ENCODE data around the gene TUBB1.

TUBB1 gene

DNA sequence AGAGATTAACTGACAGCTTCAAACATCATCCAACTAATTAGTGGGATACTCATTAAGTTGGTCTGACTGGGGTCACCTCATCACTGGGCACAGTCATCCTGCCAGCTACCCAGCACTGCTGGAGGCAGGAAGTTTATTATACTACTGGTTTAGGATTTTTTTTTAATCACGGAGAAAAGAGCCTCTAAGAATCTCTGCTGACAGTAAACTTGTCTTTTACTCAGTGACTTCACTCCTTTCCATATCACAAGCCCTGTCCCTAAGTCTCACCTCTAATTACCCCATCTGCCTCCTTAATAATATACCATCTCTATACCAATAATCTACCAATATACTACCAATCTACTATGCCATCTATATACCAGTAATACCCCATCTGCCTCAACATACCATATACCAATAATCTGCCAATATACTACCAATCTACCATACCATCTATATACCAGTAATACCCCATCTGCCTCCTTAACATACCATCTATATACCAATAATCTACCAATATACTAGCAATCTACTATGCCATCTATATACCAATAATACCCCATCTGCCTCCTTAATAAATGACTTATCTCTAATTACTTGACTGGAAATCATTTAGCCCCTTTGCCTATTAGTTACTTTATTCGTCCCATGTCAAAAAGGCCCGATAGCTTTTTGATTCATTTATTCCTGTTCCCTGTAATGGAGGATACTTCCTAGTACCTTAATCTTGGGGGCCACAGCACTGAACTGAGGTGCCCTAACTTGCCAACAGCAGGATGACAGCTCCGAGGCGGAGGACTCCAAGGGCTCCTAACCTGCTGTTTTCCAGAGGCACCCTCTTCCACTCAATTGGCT is 7.9 kb downstream of the TUBB1 start:
- Histone ChIP-seq H3K4me1 (ENCODE audit: low read length) (peaks cover 23% of the 10 kb centered on the region), H3K9ac (ENCODE audit: low read length) (no peak overlapping the region), H3K27ac (ENCODE audit: low read length) (no peak overlapping the region), H3K36me3 (replicated peaks; ENCODE audit: insufficient read depth, low read length) (peaks cover 12% of the 10 kb centered on the region; the same call in 1 of the 2 replicates), H3K4me3 (ENCODE audit: low read length) (no peak overlapping the region), H3K27me3 (replicated peaks; ENCODE audit: insufficient read depth, low read length) (no peaks in the 10 kb centered on the region), H3K9me3 (replicated peaks; ENCODE audit: insufficient read depth, low read length) (no peaks in the 10 kb centered on the region), H4K20me1 (ENCODE audit: insufficient read depth, low read length) (peaks cover 17% of the 10 kb centered on the region), H3K4me2 (ENCODE audit: low read depth, low read length) (no peak overlapping the region), H3K79me2 (ENCODE audit: low read length) (peaks cover 82% of the 10 kb centered on the region), H2AFZ (ENCODE audit: low read length) (no peak overlapping the region), H3F3A (ENCODE audit: insufficient read depth, low read length) (peaks cover 5% of the 10 kb centered on the region; the same call in 1 of the 2 replicates), H3K9me2 (replicated peaks; ENCODE audit: insufficient read depth, low read length) (no peaks in the 10 kb centered on the region)
- TF ChIP-seq EZH2 (optimal IDR thresholded peaks at IDR 0.05; ENCODE audit: low read depth, low read length), result no peak
- TF ChIP-seq EZH2phosphoT487 (IDR thresholded peaks at IDR 0.05; ENCODE audit: low read length), result no peak
- TF ChIP-seq, protein P1, sequence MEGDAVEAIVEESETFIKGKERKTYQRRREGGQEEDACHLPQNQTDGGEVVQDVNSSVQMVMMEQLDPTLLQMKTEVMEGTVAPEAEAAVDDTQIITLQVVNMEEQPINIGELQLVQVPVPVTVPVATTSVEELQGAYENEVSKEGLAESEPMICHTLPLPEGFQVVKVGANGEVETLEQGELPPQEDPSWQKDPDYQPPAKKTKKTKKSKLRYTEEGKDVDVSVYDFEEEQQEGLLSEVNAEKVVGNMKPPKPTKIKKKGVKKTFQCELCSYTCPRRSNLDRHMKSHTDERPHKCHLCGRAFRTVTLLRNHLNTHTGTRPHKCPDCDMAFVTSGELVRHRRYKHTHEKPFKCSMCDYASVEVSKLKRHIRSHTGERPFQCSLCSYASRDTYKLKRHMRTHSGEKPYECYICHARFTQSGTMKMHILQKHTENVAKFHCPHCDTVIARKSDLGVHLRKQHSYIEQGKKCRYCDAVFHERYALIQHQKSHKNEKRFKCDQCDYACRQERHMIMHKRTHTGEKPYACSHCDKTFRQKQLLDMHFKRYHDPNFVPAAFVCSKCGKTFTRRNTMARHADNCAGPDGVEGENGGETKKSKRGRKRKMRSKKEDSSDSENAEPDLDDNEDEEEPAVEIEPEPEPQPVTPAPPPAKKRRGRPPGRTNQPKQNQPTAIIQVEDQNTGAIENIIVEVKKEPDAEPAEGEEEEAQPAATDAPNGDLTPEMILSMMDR (IDR thresholded peaks at IDR 0.05; ENCODE audit: low read length), result no peak
- DNase-seq, result no peak

GRCh38 chr20:59027741-59028320 is 8.6 kb downstream of the TUBB1 start:
- Histone ChIP-seq H3K27ac (ENCODE audit: low read length) (no peak overlapping the region), H3F3A (ENCODE audit: insufficient read depth, low read length) (peaks cover 9% of the 10 kb centered on the region), H3K9me3 (replicated peaks; ENCODE audit: insufficient read depth, low read length) (no peaks in the 10 kb centered on the region), H3K4me2 (ENCODE audit: low read depth, low read length) (no peak overlapping the region), H3K27me3 (replicated peaks; ENCODE audit: insufficient read depth, low read length) (no peaks in the 10 kb centered on the region), H2AFZ (ENCODE audit: low read length) (no peak overlapping the region), H3K9me2 (replicated peaks; ENCODE audit: insufficient read depth, low read length) (no peaks in the 10 kb centered on the region), H3K9ac (ENCODE audit: low read length) (no peak overlapping the region), H3K79me2 (ENCODE audit: low read length) (peaks cover 82% of the 10 kb centered on the region), H4K20me1 (ENCODE audit: insufficient read depth, low read length) (peaks cover 17% of the 10 kb centered on the region), H3K36me3 (replicated peaks; ENCODE audit: insufficient read depth, low read length) (peaks cover 9% of the 10 kb centered on the region; the same call in 1 of the 2 replicates), H3K4me3 (ENCODE audit: low read length) (no peak overlapping the region), H3K4me1 (ENCODE audit: low read length) (peaks cover 23% of the 10 kb centered on the region)
- TF ChIP-seq EZH2 (optimal IDR thresholded peaks at IDR 0.05; ENCODE audit: low read depth, low read length) (no peak), EZH2phosphoT487 (IDR thresholded peaks at IDR 0.05; ENCODE audit: low read length) (no peak)
- TF ChIP-seq, protein P1 (IDR thresholded peaks at IDR 0.05; ENCODE audit: low read length), result no peak
- no peak for DNase-seq

DNA sequence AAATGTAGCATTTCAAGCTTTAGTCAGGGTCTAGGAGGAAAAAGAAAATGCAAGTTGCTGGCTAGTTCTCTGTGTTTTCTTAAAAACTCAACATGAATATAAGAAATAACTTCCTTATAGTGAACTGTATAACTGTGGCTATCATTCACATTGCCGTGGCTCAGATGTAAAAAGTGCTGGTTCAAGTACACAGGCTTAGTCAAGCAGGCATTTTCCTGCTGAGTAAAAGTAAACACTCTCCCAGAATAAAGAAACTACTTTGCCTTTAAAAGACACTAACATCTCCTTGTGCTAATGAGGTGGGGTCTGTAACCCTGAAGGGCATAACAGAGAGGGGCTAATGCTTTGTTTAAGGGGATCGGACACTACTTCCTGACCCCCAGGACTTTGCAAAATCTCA is 9.6 kb downstream of the TUBB1 start:
- Histone ChIP-seq H2AFZ (ENCODE audit: low read length) (no peak overlapping the region), H4K20me1 (ENCODE audit: insufficient read depth, low read length) (peaks cover 17% of the 10 kb centered on the region), H3K9me2 (replicated peaks; ENCODE audit: insufficient read depth, low read length) (no peaks in the 10 kb centered on the region), H3K4me3 (ENCODE audit: low read length) (0 out of 2 replicates have a peak overlapping the region, but pooled peaks have one; percentile 3), H3K4me2 (ENCODE audit: low read depth, low read length) (peak overlapping the region; percentile 69; the same call in 1 of the 2 replicates), H3K9me3 (replicated peaks; ENCODE audit: insufficient read depth, low read length) (no peaks in the 10 kb centered on the region), H3K4me1 (ENCODE audit: low read length) (peaks cover 31% of the 10 kb centered on the region), H3K9ac (ENCODE audit: low read length) (no peak overlapping the region; the same call in 1 of the 2 replicates), H3K27me3 (replicated peaks; ENCODE audit: insufficient read depth, low read length) (no peaks in the 10 kb centered on the region), H3K79me2 (ENCODE audit: low read length) (peaks cover 82% of the 10 kb centered on the region), H3K36me3 (replicated peaks; ENCODE audit: insufficient read depth, low read length) (peaks cover 9% of the 10 kb centered on the region; the same call in 1 of the 2 replicates), H3F3A (ENCODE audit: insufficient read depth, low read length) (peaks cover 19% of the 10 kb centered on the region), H3K27ac (ENCODE audit: low read length) (no peak overlapping the region)
- no peak for DNase-seq
- no peak for TF ChIP-seq EZH2phosphoT487 (IDR thresholded peaks at IDR 0.05; ENCODE audit: low read length)
- no peak for TF ChIP-seq EZH2 (optimal IDR thresholded peaks at IDR 0.05; ENCODE audit: low read depth, low read length)
- TF ChIP-seq, protein P1 (IDR thresholded peaks at IDR 0.05; ENCODE audit: low read length), result no peak
